GM12875 (cell line): ENCODE results near the gene NCAPD3.

ENCODE experiments used
- H3K4me3 ChIP-seq: one replicate; pipeline ENCODE4 v1.5.1; 2011; ENCODE audit warnings: low read depth, low read length, control low read depth
- CTCF ChIP-seq: IDR thresholded peaks from 2 replicates; pipeline ENCODE4 v1.5.1; 2011; ENCODE audit warnings: low read depth, mild to moderate bottlenecking, control low read depth, inconsistent platforms, low read length, moderate library complexity, borderline replicate concordance; ENCODE audit not compliant: insufficient read depth

NCAPD3 gene

GRCh38 chr11:134151083-134151747 lies 72.6 kb downstream of the NCAPD3 start:
- no peak overlapping the region for H3K4me3 ChIP-seq
- no peak for TF ChIP-seq CTCF

- H3K4me3 ChIP-seq = no peak overlapping the region
- no peak for TF ChIP-seq CTCF
Measured at GRCh38 chr11:134150195-134150903, 73.4 kb downstream of the NCAPD3 start.

GRCh38 chr11:134149371-134149770 lies 74.4 kb downstream of the NCAPD3 start:
- TF ChIP-seq CTCF = no peak
- H3K4me3 ChIP-seq = no peak overlapping the region

- H3K4me3 ChIP-seq = no peak overlapping the region
- no peak for TF ChIP-seq CTCF
Measured at GRCh38 chr11:134146598-134146997, 77.2 kb downstream of the NCAPD3 start.

- no peak for TF ChIP-seq CTCF
- no peak overlapping the region for H3K4me3 ChIP-seq
Measured at GRCh38 chr11:134145715-134146114, 78.1 kb downstream of the NCAPD3 start.

GRCh38 chr11:134144744-134145143 lies 79.0 kb downstream of the NCAPD3 start:
- TF ChIP-seq CTCF = no peak
- no peak overlapping the region for H3K4me3 ChIP-seq

- H3K4me3 ChIP-seq = no peak overlapping the region
- no peak for TF ChIP-seq CTCF
Measured at GRCh38 chr11:134143801-134144200, 80.0 kb downstream of the NCAPD3 start.
